HEK293T (cell line): Measurements from ENCODE around the gene NPVF.

Source experiments
- BHLHE40 ChIP-seq: fragments of 450-650 bp; IDR thresholded peaks from 2 replicates; pipeline ENCODE4 v1.6.1; 2016; ENCODE audit warnings: mild to moderate bottlenecking, moderate library complexity, borderline replicate concordance
- CTBP1 ChIP-seq: fragments of 450-650 bp; IDR thresholded peaks from 2 replicates; pipeline ENCODE4 v1.6.1; 2016; ENCODE audit warnings: borderline replicate concordance
- FOXA1 ChIP-seq: fragments of 450-650 bp; IDR thresholded peaks from 2 replicates; pipeline ENCODE4 v1.6.1; 2016; ENCODE audit warnings: mild to moderate bottlenecking
- FOXK2 ChIP-seq: fragments of 450-650 bp; IDR thresholded peaks from 2 replicates; pipeline ENCODE4 v1.6.1; 2016; ENCODE audit warnings: mild to moderate bottlenecking
- FOXM1 ChIP-seq: fragments of 450-650 bp; IDR thresholded peaks from 2 replicates; pipeline ENCODE4 v1.6.1; 2017; ENCODE audit warnings: mild to moderate bottlenecking, borderline replicate concordance
- L3MBTL2 ChIP-seq: fragments of 450-650 bp; conservative IDR thresholded peaks from 2 replicates; pipeline ENCODE4 v1.6.1; 2016; ENCODE audit warnings: mild to moderate bottlenecking
- NFRKB ChIP-seq: fragments of 450-650 bp; IDR thresholded peaks from 2 replicates; pipeline ENCODE4 v1.6.1; 2016; ENCODE audit warnings: mild to moderate bottlenecking, moderate library complexity
- SP1 ChIP-seq: fragments of 450-650 bp; IDR thresholded peaks from 2 replicates; pipeline ENCODE4 v1.6.1; 2017
- SUZ12 ChIP-seq: fragments of 450-650 bp; IDR thresholded peaks from 2 replicates; pipeline ENCODE4 v1.6.1; 2016; ENCODE audit warnings: mild to moderate bottlenecking
- ZNF384 ChIP-seq: fragments of 450-650 bp; IDR thresholded peaks from 2 replicates; pipeline ENCODE4 v1.6.1; 2016
- TF ChIP-seq, protein P1 (sequence below): fragments of 450-650 bp; IDR thresholded peaks from 2 replicates; pipeline ENCODE4 v1.6.1; 2016

DNA sequence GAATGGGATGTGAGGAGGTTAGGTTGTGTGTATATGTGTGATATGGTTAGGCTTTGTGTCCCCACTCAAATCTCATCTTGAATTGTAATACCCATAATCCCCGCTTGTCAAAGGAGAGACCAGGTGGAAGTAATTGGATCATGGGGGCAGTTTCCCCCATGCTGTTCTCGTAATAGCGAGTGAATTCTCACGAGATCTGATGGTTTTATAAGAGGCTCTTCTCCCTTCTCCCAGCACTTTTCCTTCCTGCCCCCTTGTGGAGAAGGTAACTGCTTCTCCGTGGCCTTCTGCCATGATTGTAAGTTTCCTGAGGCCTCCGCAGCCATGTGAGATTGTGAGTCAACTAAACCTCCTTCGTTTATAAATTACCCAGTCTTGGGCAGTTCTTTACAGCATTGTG, 47.3 kb downstream of the NPVF start:
- no peak for TF ChIP-seq NFRKB
- no peak for TF ChIP-seq FOXM1
- no peak for TF ChIP-seq FOXA1
- no peak for TF ChIP-seq SP1
- no peak for TF ChIP-seq L3MBTL2
- no peak for TF ChIP-seq BHLHE40
- no peak for TF ChIP-seq SUZ12
- TF ChIP-seq FOXK2 = no peak
- no peak for TF ChIP-seq CTBP1
- TF ChIP-seq ZNF384 = no peak
- TF ChIP-seq, protein P1, sequence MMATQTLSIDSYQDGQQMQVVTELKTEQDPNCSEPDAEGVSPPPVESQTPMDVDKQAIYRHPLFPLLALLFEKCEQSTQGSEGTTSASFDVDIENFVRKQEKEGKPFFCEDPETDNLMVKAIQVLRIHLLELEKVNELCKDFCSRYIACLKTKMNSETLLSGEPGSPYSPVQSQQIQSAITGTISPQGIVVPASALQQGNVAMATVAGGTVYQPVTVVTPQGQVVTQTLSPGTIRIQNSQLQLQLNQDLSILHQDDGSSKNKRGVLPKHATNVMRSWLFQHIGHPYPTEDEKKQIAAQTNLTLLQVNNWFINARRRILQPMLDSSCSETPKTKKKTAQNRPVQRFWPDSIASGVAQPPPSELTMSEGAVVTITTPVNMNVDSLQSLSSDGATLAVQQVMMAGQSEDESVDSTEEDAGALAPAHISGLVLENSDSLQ = no peak
